ENCODE results near the gene BLOC1S6. TPM values are rescaled to one million over a fixed set of nuclear protein-coding genes. Genes with fewer than 3 reads are reported as not detected.

Gene BLOC1S6
- total and polyA plus RNA-seq, 5 experiments from 2014 or later: 50.9 to 62.1 (median 58.8) TPM

DNA sequence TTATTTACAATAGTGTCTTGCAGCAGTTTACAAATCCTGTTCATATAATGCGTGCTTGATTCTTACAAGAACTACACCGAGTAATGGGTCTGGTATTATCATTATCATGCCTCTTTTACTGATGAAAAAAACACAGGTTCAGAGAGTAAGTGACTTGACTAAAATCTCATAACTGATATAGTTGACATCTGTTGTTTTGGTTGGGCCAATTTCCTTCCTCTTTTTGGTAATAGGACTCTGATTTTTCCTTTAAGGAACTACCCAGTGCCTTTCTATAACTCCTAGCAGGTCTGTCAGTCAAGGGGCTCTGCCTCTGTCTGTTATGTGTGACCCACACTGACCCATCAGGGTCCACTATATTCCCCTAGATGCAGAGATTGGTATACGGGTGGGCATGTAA, 14.6 kb upstream of the BLOC1S6 start:
- peaks cover 7 to 28% (median 17%) of the 10 kb centered on the region in 5 donors for H3K27me3 Mint-ChIP-seq
- DNase-seq: no peak
- no peaks in the 10 kb centered on the region for H3K36me3 Mint-ChIP-seq
- POLR2A ChIA-PET: interaction anchor here (0.7 kb wide), 1 partner anchor 294 kb away, joined by 4 read pairs; no protein-coding TSS in a partner anchor
- ATAC-seq: no peak
- H3K9me3 Mint-ChIP-seq: peaks cover 0 to 1% (median 0%) of the 10 kb centered on the region in 9 donors
- H3K4me3 Mint-ChIP-seq: peak overlapping the region in 1 of 10 donors; percentile 34
- peaks cover 0 to 7% (median 0%) of the 10 kb centered on the region in 4 donors for H3K4me1 Mint-ChIP-seq
- H3K27ac Mint-ChIP-seq: no peak overlapping the region

DNA sequence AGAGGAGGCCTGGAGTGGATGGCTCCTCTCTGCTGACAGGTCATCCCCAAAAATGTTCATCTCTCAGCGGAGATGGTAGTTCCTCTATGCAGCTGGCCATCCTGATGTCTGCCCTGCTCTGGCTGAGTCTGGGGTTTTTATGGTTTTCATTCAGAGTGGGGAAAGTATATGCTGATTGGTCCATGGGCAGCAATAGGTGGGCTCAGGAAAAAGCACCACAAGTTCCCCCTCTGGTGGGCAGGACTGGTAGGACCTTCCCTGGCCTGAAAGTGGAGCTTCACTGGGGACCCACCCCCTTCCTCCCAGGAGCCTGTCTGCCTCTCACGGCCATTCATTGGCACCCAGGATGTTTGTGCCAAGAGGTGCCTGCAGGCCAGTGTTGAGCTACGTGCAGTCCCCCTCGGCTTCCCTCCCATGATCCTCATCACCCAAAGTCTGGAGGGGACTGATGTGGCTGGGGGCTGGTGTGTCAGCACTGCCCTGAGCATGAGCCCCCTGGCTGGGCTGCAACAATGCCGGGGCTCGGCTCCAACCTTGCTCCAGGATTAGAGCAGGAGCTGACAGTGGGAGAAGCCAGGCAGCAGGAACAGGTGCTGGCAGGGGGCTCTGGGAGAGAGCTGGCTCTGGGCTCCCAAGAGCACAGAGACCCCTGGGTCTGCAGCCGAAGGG, 13.1 kb upstream of the BLOC1S6 start:
- POLR2A ChIA-PET: interaction anchor here (1.2 to 1.5 kb wide), 2 partner anchors 12 to 14 kb away, joined by 3 to 4 read pairs; no protein-coding TSS in a partner anchor
- Mint-ChIP-seq H3K4me3 (no peak overlapping the region), H3K27me3 (peaks cover 6 to 28% (median 17%) of the 10 kb centered on the region in 5 donors), H3K27ac (no peak overlapping the region), H3K36me3 (no peaks in the 10 kb centered on the region), H3K9me3 (no peaks in the 10 kb centered on the region), H3K4me1 (peaks cover 0 to 7% (median 0%) of the 10 kb centered on the region in 4 donors)
- DNase-seq (peak in 4 of 10 donors; percentile 6 to 25 (median 12)), ATAC-seq (peak in 1 of 2 donors; percentile 63)

DNA sequence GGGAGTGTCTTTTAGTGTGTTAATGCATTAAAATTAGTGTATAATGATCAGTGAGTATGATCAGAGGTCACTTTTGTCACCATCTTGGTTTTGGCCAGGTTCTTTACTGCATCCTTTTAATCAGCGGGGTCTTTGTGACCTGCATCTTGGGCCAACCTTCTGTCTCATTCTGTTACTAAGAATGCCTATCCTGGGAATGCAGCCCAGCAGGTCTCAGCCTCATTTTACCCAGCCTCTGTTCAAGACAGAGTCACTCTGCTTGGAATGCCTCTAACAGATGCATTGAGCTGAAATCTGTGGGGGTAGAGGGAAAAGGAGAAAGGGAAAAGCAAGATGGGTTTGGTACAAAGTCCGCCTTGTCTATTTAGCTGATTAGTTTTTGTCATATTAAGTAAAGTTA, 5.3 kb upstream of the BLOC1S6 start:
- Mint-ChIP-seq H3K4me1 (peaks cover 6 to 19% (median 13%) of the 10 kb centered on the region in 4 donors), H3K27ac (no peak overlapping the region), H3K9me3 (no peaks in the 10 kb centered on the region), H3K36me3 (peaks cover 0 to 1% (median 0%) of the 10 kb centered on the region in 3 donors), H3K27me3 (peaks cover 0 to 3% (median 0%) of the 10 kb centered on the region in 5 donors), H3K4me3 (no peak overlapping the region)
- DNase-seq: no peak
- POLR2A ChIA-PET: no interaction called here
- no peak for ATAC-seq

DNA sequence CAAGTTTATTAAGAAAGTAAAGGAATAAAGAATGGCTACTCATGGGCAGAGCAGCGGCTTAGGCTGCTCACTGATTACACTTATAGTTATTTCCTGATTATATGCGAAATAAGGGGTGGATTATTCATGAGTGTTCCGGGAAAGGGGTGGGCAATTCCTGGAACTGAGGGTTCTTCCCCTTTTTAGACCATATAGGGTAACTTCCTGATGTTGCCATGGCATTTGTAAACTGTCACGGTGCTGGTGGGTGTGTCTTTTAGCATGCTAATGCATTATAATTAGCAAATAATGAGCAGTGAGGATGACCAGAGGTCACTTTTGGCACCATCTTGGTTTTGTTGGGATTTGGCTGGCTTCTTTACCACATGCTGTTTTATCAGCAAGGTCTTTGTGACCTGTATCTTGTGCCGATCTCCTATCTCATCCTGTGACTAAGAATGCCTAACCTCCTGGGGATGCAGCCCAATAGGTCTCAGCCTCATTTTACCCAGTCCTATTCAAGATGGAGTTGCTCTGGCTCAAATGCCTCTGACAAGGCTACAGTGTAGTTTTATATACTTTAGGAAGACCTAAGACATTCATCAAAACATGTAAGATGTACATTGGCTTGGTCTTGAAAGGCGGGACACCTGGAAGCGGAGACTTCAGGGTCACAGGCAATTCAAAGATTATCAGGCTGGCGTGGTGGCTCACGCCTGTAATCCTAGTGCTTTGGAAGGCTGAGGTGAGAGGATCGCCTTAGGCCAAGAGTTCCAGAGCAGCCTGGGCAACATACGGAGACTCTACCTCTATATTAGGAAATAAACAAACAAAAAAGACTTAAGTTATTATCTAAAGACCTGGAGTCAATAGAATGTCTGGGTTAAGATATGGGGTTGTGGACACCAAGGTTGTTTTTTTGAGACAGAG, 3.2 kb upstream of the BLOC1S6 start:
- Mint-ChIP-seq H3K4me1 (peaks cover 20 to 32% (median 26%) of the 10 kb centered on the region in 4 donors), H3K9me3 (no peaks in the 10 kb centered on the region), H3K27me3 (peaks cover 0 to 3% (median 0%) of the 10 kb centered on the region in 5 donors), H3K36me3 (peaks cover 0 to 4% (median 0%) of the 10 kb centered on the region in 3 donors), H3K27ac (peak overlapping the region in 6 of 10 donors; percentile 15 to 83 (median 51)), H3K4me3 (no peak overlapping the region)
- DNase-seq (no peak), ATAC-seq (no peak)
- POLR2A ChIA-PET: no interaction called here

DNA sequence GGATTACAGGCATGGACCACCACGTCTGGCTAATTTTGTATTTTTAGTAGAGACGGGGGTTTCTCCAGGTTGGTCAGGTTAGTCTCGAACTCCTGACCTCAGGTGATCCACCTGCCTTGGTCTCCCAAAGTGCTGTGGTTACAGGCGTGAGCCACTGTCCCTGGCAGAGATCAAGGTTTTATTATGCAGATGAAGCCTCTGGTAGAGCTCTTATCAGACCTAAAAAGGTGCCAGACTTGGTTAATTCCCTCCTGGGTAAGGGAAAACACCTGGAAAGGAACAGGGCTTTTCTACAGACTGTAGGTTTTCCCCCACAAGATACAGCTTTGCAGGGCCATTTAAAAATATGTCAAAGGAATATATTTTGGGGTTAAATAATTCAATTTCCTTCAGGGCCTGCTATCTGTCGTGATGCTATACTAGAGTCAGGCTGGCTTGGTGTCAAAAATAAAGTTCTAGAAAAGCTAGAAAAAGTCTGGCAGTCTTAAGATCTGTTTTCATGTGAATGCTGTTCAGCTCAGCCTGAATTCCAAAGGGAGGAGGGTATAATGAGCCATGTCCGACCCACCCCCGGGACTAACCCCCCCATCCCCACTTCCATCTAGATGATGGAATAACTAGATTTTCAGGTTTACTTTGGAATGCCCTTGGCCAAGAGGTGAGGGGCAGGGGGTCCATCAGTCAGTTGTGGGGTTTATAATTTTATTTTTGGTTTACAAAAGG, 1.9 kb upstream of the BLOC1S6 start:
- Mint-ChIP-seq H3K4me1 (peaks cover 22 to 41% (median 33%) of the 10 kb centered on the region in 4 donors), H3K27ac (peak overlapping the region in 9 of 10 donors; percentile 100), H3K9me3 (no peaks in the 10 kb centered on the region), H3K36me3 (peaks cover 0 to 4% (median 0%) of the 10 kb centered on the region in 3 donors), H3K27me3 (no peaks in the 10 kb centered on the region), H3K4me3 (peak overlapping the region in 5 of 10 donors; percentile 53 to 100 (median 98))
- POLR2A ChIA-PET: no interaction called here
- no peak for DNase-seq
- ATAC-seq: no peak

DNA sequence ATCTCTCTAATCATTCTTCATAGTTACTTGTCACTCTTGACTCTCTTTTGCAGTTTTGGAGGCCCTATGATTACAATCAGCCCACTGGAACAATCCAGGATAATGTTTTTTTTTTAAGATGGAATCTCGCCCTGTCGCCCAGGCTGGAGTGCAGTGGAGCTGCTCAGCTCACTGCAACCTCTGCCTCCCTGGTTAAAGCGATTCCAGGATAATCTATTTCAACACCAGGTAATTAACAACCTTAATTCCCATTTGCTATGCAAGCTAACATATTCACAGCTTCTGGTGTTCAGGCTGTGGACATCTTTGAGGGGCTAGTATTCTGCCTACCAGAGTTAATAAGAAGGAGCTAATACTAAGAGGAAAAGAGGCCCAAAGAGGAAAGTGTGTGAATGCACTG, 1.1 kb upstream of the BLOC1S6 start:
- DNase-seq: no peak
- POLR2A ChIA-PET: interaction anchor here (0.6 to 3.4 kb wide), 8 partner anchors 11 to 307 kb away, joined by 3 to 34 read pairs (median 4); partner anchors contain the start of genes SLC30A4 and SQOR
- H3K36me3 Mint-ChIP-seq: peaks cover 0 to 4% (median 0%) of the 10 kb centered on the region in 3 donors
- peak overlapping the region; percentile 100 for H3K27ac Mint-ChIP-seq
- no peak for ATAC-seq
- H3K9me3 Mint-ChIP-seq: no peaks in the 10 kb centered on the region
- H3K4me3 Mint-ChIP-seq: peak overlapping the region; percentile 93 to 100 (median 99)
- H3K27me3 Mint-ChIP-seq: no peaks in the 10 kb centered on the region
- peaks cover 22 to 45% (median 36%) of the 10 kb centered on the region in 4 donors for H3K4me1 Mint-ChIP-seq

DNA sequence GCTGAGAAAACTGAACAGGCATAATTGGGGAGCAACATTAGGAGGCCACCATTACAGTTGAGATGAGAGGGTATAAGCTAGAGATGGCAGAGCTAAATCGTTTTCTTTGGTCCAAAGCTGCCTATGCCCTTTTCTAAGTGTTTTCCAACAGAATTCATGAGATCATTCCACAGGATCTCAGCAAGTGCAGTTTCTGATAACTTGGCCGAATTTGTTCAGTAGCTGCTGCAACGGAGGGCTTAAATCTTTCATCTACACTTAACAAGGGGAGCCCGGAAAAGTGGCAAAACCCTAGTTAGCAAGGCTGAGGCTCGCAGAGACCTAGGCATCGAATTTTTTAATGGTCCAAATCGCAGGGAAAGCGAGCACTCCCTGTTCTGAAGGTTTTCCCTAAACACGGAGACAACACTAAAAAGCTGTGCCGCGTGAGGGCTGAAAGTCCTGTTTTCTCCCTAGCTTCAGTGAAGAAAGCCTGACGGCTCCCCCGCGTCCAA, 531 bp upstream of the BLOC1S6 start:
- H3K4me1 Mint-ChIP-seq: peaks cover 22 to 48% (median 39%) of the 10 kb centered on the region in 4 donors
- POLR2A ChIA-PET: interaction anchor here (0.6 to 3.4 kb wide), 13 partner anchors 10 to 389 kb away, joined by 3 to 34 read pairs (median 4); partner anchors contain the start of genes SLC30A4 and SQOR
- H3K9me3 Mint-ChIP-seq: no peaks in the 10 kb centered on the region
- H3K27ac Mint-ChIP-seq: peak overlapping the region; percentile 100
- peaks cover 0 to 4% (median 0%) of the 10 kb centered on the region in 3 donors for H3K36me3 Mint-ChIP-seq
- DNase-seq (no peak), ATAC-seq (peak; percentile 22)
- peak overlapping the region; percentile 93 to 100 (median 99) for H3K4me3 Mint-ChIP-seq
- no peaks in the 10 kb centered on the region for H3K27me3 Mint-ChIP-seq

DNA sequence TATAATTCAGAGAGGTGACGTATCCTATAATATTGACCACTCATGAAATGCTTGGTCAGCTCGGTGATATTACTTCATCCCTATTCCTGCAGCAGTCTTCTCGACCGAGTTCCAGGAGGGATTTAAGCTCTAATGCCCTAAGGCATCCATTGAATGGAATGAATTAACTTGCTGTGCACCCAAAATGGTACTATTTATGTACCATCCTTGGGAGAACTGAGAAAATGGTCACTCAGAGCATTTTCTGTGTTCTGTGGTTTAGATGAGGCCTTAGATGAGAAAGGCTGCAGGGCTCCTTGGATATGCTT, 638 bp downstream of the BLOC1S6 start:
- H3K9me3 Mint-ChIP-seq: no peaks in the 10 kb centered on the region
- peak overlapping the region; percentile 93 to 100 (median 99) for H3K4me3 Mint-ChIP-seq
- peaks cover 4 to 5% (median 5%) of the 10 kb centered on the region in 3 donors for H3K36me3 Mint-ChIP-seq
- peaks cover 22 to 59% (median 42%) of the 10 kb centered on the region in 4 donors for H3K4me1 Mint-ChIP-seq
- POLR2A ChIA-PET: interaction anchor here (0.5 to 3.4 kb wide), 11 partner anchors 10 to 390 kb away, joined by 3 to 34 read pairs (median 4); partner anchors contain the start of genes SLC30A4 and SQOR
- no peaks in the 10 kb centered on the region for H3K27me3 Mint-ChIP-seq
- no peak for ATAC-seq
- H3K27ac Mint-ChIP-seq: peak overlapping the region; percentile 100
- DNase-seq: no peak

DNA sequence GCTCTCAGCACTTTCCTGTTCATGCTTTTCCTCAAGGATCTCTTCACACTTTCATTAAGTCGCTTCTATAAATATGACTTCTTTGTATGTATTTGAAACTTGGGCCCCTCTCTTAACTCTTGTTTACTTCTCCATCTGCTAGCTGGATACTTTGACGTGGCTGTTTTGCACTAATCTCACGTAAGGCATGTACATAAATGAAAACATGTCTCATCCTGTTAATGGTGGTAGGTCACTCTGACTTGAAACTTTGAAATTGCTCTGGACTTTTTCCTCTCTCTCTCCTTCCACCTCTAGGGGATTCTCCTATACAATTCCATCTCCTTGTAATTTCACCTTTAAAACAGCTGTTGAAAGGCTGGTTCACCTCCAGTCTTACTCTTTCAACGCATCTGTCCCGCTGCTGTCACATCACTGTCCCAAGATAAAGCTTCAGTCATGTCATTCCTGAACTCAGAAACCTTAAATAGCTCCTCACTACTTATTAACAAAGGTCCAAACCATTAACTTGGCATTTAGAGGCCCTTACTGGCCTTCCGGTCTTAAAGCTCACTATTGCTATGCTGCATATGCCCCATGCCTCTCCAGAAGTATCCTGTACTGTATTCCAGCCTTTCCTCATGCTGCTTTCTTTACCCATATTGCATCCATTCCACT, 1.2 kb downstream of the BLOC1S6 start:
- POLR2A ChIA-PET: interaction anchor here (0.5 to 3.4 kb wide), 10 partner anchors 9 to 391 kb away, joined by 3 to 34 read pairs (median 4); partner anchors contain the start of genes SLC30A4 and SQOR
- ATAC-seq: no peak

DNA sequence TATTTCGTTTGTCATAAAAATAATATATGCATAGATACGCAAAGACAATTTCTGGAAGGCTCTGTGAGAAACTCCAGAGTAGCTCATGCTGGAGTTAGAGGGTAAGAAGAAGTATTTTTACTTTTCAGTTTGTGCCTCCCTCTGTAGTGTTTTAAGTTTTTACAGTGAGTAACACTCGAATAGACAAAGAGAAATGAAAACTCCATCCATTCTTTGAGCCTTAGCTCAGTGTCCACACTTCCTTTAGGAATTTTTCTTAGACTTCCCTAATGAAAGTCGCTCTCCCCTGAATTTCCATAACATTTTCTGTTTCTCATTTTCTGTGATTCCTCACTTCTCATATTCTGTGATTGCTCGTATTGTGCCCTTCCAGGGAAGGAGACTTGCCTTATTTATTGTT, 2.1 kb downstream of the BLOC1S6 start:
- Mint-ChIP-seq H3K4me3 (peak overlapping the region; percentile 93 to 100 (median 99)), H3K4me1 (peaks cover 21 to 62% (median 45%) of the 10 kb centered on the region in 4 donors), H3K27me3 (no peaks in the 10 kb centered on the region), H3K9me3 (no peaks in the 10 kb centered on the region), H3K27ac (peak overlapping the region in 4 of 10 donors; percentile 62 to 100 (median 86)), H3K36me3 (peaks cover 4 to 14% (median 11%) of the 10 kb centered on the region in 3 donors)
- DNase-seq: no peak
- POLR2A ChIA-PET: interaction anchor here (0.7 kb wide), 1 partner anchor 130 kb away, joined by 3 read pairs; no protein-coding TSS in a partner anchor
- ATAC-seq: no peak

More for the DNA sequence above, 1.2 kb downstream of the BLOC1S6 start:
- H3K9me3 Mint-ChIP-seq: no peaks in the 10 kb centered on the region
- peak overlapping the region; percentile 93 to 100 (median 99) for H3K4me3 Mint-ChIP-seq
- H3K4me1 Mint-ChIP-seq: peaks cover 22 to 61% (median 42%) of the 10 kb centered on the region in 4 donors
- DNase-seq: no peak
- H3K27me3 Mint-ChIP-seq: no peaks in the 10 kb centered on the region
- H3K27ac Mint-ChIP-seq: peak overlapping the region; percentile 100
- peaks cover 4 to 7% (median 5%) of the 10 kb centered on the region in 3 donors for H3K36me3 Mint-ChIP-seq

DNA sequence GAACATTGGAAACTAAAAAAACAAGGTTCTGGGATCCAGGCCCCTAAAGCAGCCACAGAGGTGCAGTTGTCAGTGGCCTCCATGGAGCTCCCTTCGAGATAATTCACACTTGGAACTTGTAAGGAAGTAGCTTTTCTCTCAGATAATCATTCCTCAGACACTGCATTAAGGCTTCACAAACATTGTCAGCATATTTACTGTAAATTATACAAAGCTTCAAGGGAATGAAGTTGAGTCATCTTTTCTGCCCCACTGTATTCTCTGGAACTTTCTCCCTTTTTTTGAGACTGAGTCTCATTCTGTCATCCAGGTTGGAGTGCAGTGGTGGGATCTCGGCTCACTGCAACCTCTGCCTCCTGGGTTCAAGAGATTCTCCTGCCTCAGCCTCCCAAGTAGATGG, 7.1 kb downstream of the BLOC1S6 start:
- no peak overlapping the region for H3K4me3 Mint-ChIP-seq
- DNase-seq: no peak
- no peak overlapping the region for H3K27ac Mint-ChIP-seq
- peaks cover 0 to 45% (median 26%) of the 10 kb centered on the region in 3 donors for H3K36me3 Mint-ChIP-seq
- H3K4me1 Mint-ChIP-seq: peaks cover 4 to 44% (median 19%) of the 10 kb centered on the region in 4 donors
- POLR2A ChIA-PET: no interaction called here
- no peaks in the 10 kb centered on the region for H3K27me3 Mint-ChIP-seq
- H3K9me3 Mint-ChIP-seq: peaks cover 0 to 2% (median 0%) of the 10 kb centered on the region in 9 donors
- no peak for ATAC-seq

Data from naive thymus-derived CD8-positive, alpha-beta T cell (primary cell).